ENCODE data around the gene ARMH4. TPM values are rescaled to one million over a fixed set of nuclear protein-coding genes. Genes with fewer than 3 reads are reported as not detected.

The ARMH4 gene
- total RNA-seq, 4 donors from 2014 or later = 4.6 to 11.8 (median 6.8) TPM

DNA sequence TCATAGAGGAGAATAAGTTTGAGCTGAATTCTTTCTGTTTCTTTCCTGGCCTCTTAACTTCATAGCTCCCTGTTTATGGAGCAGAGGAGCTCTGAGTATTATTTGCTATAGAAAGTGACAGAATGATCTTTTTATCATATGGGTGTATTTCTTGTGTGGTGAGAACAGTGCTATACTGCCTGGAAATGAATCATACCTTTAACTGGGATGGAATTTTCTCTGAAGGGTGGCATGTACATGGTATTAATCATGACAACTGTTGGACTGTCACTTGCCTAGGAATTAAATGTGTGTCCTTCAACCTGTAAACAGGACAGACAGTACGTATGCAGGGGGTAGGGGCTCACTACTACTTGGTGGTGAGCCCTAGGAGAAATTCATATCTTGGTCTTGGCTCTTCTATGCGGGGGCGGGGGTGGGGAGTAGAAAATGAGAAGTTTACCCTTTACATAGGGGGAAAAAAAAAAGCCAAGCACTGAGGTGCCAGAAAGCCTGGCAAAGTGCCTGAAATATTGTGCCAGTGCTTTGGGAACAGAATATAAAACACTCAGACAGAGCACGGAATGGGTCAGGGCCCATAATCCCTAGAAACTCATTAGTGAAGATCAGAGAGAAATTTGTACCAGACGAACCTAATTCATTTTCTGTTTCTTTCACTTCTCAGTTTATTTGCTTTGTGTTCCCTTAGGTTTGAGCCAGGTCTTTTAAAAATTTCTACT, 33.8 kb downstream of the ARMH4 start:
- no peaks in the 10 kb centered on the region for H3K36me3 ChIP-seq
- no peak for ATAC-seq
- 33 to 39% methylated on average over 3 to 4 of the region's 5 CpGs for WGBS, 2 donors (ENCODE audit: low coverage in 1 of 2)
- peaks cover 0 to 17% (median 0%) of the 10 kb centered on the region in 3 donors for H3K4me1 ChIP-seq
- no peak overlapping the region for H3K4me3 ChIP-seq
- peak overlapping the region in 1 of 4 donors; percentile 24 for H3K27ac ChIP-seq
- H3K27me3 ChIP-seq = no peaks in the 10 kb centered on the region
- no peaks in the 10 kb centered on the region for H3K9me3 ChIP-seq
- TF ChIP-seq EP300 (IDR thresholded peaks at IDR 0.05) (no peak), POLR2AphosphoS5 (IDR thresholded peaks at IDR 0.05) (no peak), POLR2A (IDR thresholded peaks at IDR 0.05) (no peak)
- TF ChIP-seq, protein P1, sequence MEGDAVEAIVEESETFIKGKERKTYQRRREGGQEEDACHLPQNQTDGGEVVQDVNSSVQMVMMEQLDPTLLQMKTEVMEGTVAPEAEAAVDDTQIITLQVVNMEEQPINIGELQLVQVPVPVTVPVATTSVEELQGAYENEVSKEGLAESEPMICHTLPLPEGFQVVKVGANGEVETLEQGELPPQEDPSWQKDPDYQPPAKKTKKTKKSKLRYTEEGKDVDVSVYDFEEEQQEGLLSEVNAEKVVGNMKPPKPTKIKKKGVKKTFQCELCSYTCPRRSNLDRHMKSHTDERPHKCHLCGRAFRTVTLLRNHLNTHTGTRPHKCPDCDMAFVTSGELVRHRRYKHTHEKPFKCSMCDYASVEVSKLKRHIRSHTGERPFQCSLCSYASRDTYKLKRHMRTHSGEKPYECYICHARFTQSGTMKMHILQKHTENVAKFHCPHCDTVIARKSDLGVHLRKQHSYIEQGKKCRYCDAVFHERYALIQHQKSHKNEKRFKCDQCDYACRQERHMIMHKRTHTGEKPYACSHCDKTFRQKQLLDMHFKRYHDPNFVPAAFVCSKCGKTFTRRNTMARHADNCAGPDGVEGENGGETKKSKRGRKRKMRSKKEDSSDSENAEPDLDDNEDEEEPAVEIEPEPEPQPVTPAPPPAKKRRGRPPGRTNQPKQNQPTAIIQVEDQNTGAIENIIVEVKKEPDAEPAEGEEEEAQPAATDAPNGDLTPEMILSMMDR (IDR thresholded peaks at IDR 0.05) = no peak

DNA sequence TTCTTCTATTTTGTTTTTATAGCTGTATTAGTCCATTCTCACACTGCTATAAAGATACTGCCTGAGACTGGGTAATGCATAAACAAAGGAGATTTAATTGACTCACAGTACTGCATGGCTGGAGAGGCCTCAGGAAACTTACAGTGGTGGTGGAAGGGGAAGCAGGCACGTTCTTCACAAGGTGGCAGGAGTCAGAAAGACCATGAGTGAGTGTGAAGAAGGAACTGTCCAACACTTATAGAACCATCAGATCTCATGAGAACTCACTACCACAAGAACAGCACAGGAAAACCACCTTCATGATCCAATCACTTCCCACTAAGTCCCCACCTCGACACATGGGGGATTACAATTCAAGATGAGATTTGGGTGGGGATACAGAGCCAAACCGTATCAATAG, 42.3 kb downstream of the ARMH4 start:
- Histone ChIP-seq H3K27me3 (no peaks in the 10 kb centered on the region), H3K4me1 (no peaks in the 10 kb centered on the region), H3K27ac (no peak overlapping the region), H3K36me3 (no peaks in the 10 kb centered on the region), H3K4me3 (no peak overlapping the region), H3K9me3 (no peaks in the 10 kb centered on the region)
- 66 to 71% methylated on average over 3 of the region's 3 CpGs for WGBS, 2 donors (ENCODE audit: low coverage in 1 of 2)
- TF ChIP-seq, protein P1 (IDR thresholded peaks at IDR 0.05) = no peak
- TF ChIP-seq POLR2A (IDR thresholded peaks at IDR 0.05) (no peak), POLR2AphosphoS5 (IDR thresholded peaks at IDR 0.05) (no peak), EP300 (IDR thresholded peaks at IDR 0.05) (no peak)
- ATAC-seq = no peak

DNA sequence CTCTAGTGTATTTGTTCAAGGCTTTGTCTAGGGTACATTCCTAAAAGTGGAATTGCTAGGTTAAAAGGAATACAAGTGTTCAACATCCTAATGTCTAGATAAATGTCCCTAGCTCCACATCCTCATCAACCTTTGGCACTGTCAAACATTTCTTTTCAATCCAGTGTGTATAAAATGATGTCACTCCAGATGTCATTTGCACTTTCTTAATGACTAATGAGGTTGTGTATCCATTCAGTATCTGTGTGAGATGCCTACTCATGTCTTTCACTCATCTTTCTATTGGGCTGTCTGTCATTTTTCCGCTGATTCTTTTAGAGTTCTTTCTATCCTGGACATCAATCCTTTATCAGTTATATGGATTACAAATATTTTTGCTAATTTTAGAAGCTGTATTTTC, 43.3 kb downstream of the ARMH4 start:
- ATAC-seq = no peak
- H3K9me3 ChIP-seq = no peaks in the 10 kb centered on the region
- H3K36me3 ChIP-seq = no peaks in the 10 kb centered on the region
- WGBS, 2 donors (ENCODE audit: low coverage in 1 of 2) = 100% methylated on average over 1 of the region's 1 CpG
- H3K4me3 ChIP-seq = no peak overlapping the region
- TF ChIP-seq EP300 (IDR thresholded peaks at IDR 0.05) (no peak), POLR2AphosphoS5 (IDR thresholded peaks at IDR 0.05) (no peak), POLR2A (IDR thresholded peaks at IDR 0.05) (no peak)
- TF ChIP-seq, protein P1 (IDR thresholded peaks at IDR 0.05) = no peak
- no peaks in the 10 kb centered on the region for H3K27me3 ChIP-seq
- no peak overlapping the region for H3K27ac ChIP-seq
- no peaks in the 10 kb centered on the region for H3K4me1 ChIP-seq

DNA sequence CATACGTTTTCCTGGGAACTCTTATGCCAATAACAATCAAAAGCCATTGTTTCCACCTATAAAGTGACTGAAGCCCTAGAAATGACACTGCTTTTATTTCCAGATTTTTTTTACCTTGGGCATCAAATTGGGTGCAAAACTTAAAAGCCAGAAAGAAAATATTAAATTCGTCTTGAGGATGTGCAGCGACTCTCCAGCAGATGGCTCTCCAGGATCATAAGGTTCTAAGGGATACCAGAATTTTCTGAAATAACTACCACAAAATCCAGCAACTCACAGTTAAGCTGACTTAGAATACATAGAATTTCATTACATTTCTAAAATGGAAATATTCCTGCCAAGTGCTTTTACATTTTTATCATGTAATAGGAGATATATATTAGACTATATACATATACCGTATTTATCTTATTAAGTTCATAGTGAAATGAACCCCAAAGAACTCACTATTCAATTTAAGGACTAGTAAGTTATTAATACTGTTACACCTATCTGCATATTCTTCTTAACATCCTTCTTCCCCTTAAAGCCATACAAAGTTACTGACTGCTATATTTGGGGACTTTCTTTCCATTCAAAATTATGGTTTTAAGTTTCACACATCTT, 44.0 kb downstream of the ARMH4 start:
- TF ChIP-seq, protein P1 (IDR thresholded peaks at IDR 0.05) = peak; percentile 59 to 87 (median 78)
- TF ChIP-seq POLR2AphosphoS5 (IDR thresholded peaks at IDR 0.05) = no peak
- Histone ChIP-seq H3K4me1 (no peaks in the 10 kb centered on the region), H3K36me3 (no peaks in the 10 kb centered on the region), H3K27me3 (no peaks in the 10 kb centered on the region), H3K9me3 (no peaks in the 10 kb centered on the region), H3K4me3 (no peak overlapping the region), H3K27ac (no peak overlapping the region)
- 14 to 18% methylated on average over 4 of the region's 4 CpGs for WGBS, 2 donors (ENCODE audit: low coverage in 1 of 2)
- ATAC-seq = peak; percentile 57

GRCh38 chr14:58107041-58107440, 45.0 kb downstream of the ARMH4 start:
- Histone ChIP-seq H3K9me3 (no peaks in the 10 kb centered on the region), H3K4me1 (no peaks in the 10 kb centered on the region), H3K27me3 (no peaks in the 10 kb centered on the region), H3K36me3 (no peaks in the 10 kb centered on the region), H3K27ac (no peak overlapping the region), H3K4me3 (no peak overlapping the region)
- WGBS, 2 donors (ENCODE audit: low coverage in 1 of 2) = 64 to 80% methylated on average over 1 of the region's 1 CpG
- ATAC-seq = no peak
- TF ChIP-seq POLR2A (IDR thresholded peaks at IDR 0.05) (no peak), POLR2AphosphoS5 (IDR thresholded peaks at IDR 0.05) (no peak), EP300 (IDR thresholded peaks at IDR 0.05) (no peak)
- TF ChIP-seq, protein P1 (IDR thresholded peaks at IDR 0.05) = no peak

Measured in gastroesophageal sphincter (tissue), 4 donors.